Keratinocyte (primary cell): ENCODE results near the gene RHOT1.

Experiments used
- CTCF ChIP-seq, 3 experiments: IDR thresholded peaks in 1 of 3; conservative IDR thresholded peaks in 1 of 3; optimal IDR thresholded peaks in 1 of 3; 2 replicates in 2 of 3; 3 replicates in 1 of 3; pipeline versions ENCODE3 to v1.5.1; 2011; ENCODE audit warnings: low read length in 3 of 3, mild to moderate bottlenecking in 3 of 3, moderate library complexity in 2 of 3, control low read depth in 1 of 3, inconsistent platforms in 1 of 3; ENCODE audit not compliant: insufficient read depth in 2 of 3; ENCODE audit errors: extremely low read depth in 1 of 3
- EZH2 ChIP-seq: IDR thresholded peaks from one replicate; pipeline ENCODE4 v1.6.1; 2012; ENCODE audit warnings: inconsistent platforms, mild to moderate bottlenecking, low read length, moderate library complexity

DNA sequence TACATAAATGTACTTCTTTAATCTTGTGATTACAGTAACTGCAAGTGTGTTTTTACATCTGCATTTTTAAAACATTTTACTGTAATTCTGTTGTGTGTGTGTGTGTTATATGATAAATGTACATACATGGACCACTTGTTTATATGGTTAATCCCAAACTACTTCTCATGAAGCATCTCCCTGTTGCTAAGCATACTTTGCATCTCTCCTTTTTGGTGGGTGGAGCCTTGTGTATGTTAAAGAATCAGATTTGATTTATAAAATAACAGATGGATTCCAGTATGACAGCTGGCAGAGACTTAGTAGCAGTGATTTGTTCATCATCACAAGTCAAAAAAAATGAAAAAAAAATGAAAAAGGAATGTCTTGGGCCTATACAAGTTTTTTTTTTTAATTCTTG is 67.3 kb downstream of the RHOT1 start:
- TF ChIP-seq EZH2 (no peak), CTCF (optimal IDR thresholded peaks at IDR 0.05 in 1 of 3, IDR thresholded peaks at IDR 0.05 in 1 of 3, conservative IDR thresholded peaks at IDR 0.05 in 1 of 3; ENCODE audit: extremely low read depth in 1 of 3, insufficient read depth in 2 of 3, low read length in 3 of 3) (no peak)
